ENCODE measurements around the gene OPTC.

- TF ChIP-seq CTCF (IDR thresholded peaks at IDR 0.05 in 4 of 5, conservative IDR thresholded peaks at IDR 0.05 in 1 of 5) (no peak), POLR2A (IDR thresholded peaks at IDR 0.05) (no peak)
Observed at GRCh38 chr1:203518541-203518940, 24.6 kb downstream of the OPTC start.

All from gastrocnemius medialis (tissue), 4 donors.